Ovary (tissue), 3 donors: ENCODE measurements around the gene PKD1L1.

Source experiments
- EP300 ChIP-seq: sonication (generic); formaldehyde crosslinking; IDR thresholded peaks from one replicate; pipeline ENCODE4 v1.6.1; 2017; ENCODE audit warnings: antibody characterized with exemption
- TF ChIP-seq, protein P1 (sequence below), 3 donors: fragments of 450-650 bp in 2 of 3; fragments of 200-600 bp in 1 of 3; IDR thresholded peaks; one replicate each; pipeline versions ENCODE4 v1.5.1 to v1.8.0; 2016 to 2022; ENCODE audit warnings: antibody characterized with exemption in 3 of 3, mild to moderate bottlenecking in 1 of 3
- donor health status: DM: no; HTN: no; CAD: no.

DNA sequence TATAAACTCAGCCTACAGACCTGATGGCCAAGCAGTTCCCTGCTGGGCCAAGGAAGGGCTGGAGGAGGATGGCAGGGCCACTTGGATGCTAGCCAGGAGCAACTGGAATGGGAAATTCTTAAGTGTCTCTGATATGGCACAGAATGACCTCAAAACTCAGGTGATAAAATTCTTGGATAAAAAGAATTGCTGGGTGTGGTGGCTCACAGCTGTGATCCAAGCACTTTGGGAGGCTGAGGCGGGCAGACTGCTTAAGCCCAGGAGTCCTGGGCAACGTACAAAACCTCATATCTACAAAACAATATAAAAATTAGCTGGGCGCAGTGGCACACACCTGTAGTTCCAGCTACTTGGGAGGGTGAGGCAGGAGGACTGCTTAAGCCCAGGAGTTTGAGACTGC is 14.0 kb upstream of the PKD1L1 start:
- TF ChIP-seq EP300, result no peak
- TF ChIP-seq, protein P1, sequence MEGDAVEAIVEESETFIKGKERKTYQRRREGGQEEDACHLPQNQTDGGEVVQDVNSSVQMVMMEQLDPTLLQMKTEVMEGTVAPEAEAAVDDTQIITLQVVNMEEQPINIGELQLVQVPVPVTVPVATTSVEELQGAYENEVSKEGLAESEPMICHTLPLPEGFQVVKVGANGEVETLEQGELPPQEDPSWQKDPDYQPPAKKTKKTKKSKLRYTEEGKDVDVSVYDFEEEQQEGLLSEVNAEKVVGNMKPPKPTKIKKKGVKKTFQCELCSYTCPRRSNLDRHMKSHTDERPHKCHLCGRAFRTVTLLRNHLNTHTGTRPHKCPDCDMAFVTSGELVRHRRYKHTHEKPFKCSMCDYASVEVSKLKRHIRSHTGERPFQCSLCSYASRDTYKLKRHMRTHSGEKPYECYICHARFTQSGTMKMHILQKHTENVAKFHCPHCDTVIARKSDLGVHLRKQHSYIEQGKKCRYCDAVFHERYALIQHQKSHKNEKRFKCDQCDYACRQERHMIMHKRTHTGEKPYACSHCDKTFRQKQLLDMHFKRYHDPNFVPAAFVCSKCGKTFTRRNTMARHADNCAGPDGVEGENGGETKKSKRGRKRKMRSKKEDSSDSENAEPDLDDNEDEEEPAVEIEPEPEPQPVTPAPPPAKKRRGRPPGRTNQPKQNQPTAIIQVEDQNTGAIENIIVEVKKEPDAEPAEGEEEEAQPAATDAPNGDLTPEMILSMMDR (IDR thresholded peaks at IDR 0.05), result no peak
